Testis (tissue), 3 donors: ENCODE data around the gene TRMT11. TPM values are rescaled to one million over a fixed set of nuclear protein-coding genes. Genes with fewer than 3 reads are reported as not detected.

ENCODE experiments used
- DNase-seq: peaks from one replicate; pipeline ENCODE4 v3.0.0-alpha.2; 2019
- H3K27ac ChIP-seq, 2 donors: fragments of 200-600 bp; sonication (generic); one replicate each; pipeline ENCODE4 v1.5.1; 2019
- H3K27me3 ChIP-seq: fragments of 200-600 bp; sonication (generic); one replicate; pipeline ENCODE4 v1.5.1; 2019
- H3K36me3 ChIP-seq: fragments of 200-600 bp; sonication (generic); one replicate; pipeline ENCODE4 v1.5.1; 2017; ENCODE audit warnings: low read depth; ENCODE audit errors: missing control alignments
- H3K4me1 ChIP-seq: fragments of 200-600 bp; sonication (generic); one replicate; pipeline ENCODE4 v1.5.1; 2019
- H3K4me3 ChIP-seq, 2 donors: fragments of 200-600 bp; sonication (generic); one replicate each; pipeline ENCODE4 v1.5.1; 2017 to 2019
- H3K9me3 ChIP-seq: fragments of 200-600 bp; sonication (generic); one replicate; pipeline ENCODE4 v1.5.1; 2017
- POLR2A ChIP-seq: fragments of 450-650 bp; IDR thresholded peaks from one replicate; pipeline ENCODE4 v1.6.1; 2017; ENCODE audit warnings: antibody characterized with exemption, mild to moderate bottlenecking, moderate library complexity
- WGBS, 2 donors: methylation state at CpG; one replicate each; pipeline ENCODE4 v1.1.5; 2018; 5-methylcytosine and 5-hydroxymethylcytosine counted together
- intact Hi-C: fragments of 100-400 bp; cut with DNase I; formaldehyde crosslinking; loops from one replicate; pipeline ENCODE4 v1.15.1; 2023; ENCODE audit warnings: low total_unique reads
- polyA plus RNA-seq: library from polyadenylated mRNA; stranded (reverse); fragments of 350-450 nt; fragmentation: Illumina TruSeq; extraction: RNeasy Lipid Tissue Mini Kit (QIAGEN cat#74804); gene quantifications from one replicate; pipeline ENCODE4 v1.2.3, GENCODE V29; 2014; ENCODE audit warnings: low read depth, low replicate concordance; ENCODE audit not compliant: insufficient read depth
- total RNA-seq, 2 donors: library from RNA; depleted of rRNA; stranded (reverse); fragments of >200 nt; gene quantifications; one replicate each; pipeline ENCODE4 v1.2.3, GENCODE V29; 2016
- TF ChIP-seq, protein P1 (sequence below), 3 experiments: fragments of 450-650 bp in 2 of 3; fragments of 200-600 bp in 1 of 3; sonication (generic) in 1 of 3; IDR thresholded peaks; one replicate each; pipeline ENCODE4 v1.5.1; 2016 to 2019; ENCODE audit warnings: antibody characterized with exemption in 3 of 3, mild to moderate bottlenecking in 2 of 3, moderate library complexity in 1 of 3

TRMT11 gene
- total and polyA plus RNA-seq, 3 donors from 2014 or later, result 16.1 to 51.2 (median 32.2) TPM

DNA sequence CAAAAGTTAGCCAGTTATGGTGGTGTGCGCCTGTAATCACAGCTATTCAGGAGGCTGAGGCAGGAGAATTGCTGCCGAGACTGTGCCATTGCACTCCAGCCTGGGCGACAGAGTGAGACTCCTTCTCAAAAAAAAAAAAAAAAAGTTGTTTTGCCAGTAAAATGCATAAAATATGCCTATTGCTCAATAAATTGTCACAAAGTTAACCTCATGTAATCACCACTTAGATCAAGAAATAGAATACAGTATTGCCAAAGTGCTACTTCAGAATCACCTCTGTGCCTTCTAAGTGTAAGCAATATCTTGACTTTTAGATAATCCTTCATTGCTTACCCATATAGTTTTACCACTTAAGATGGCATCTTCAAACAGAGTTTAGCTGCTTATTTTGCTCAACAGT, 80.7 kb downstream of the TRMT11 start:
- no peak overlapping the region for H3K27ac ChIP-seq
- H3K4me3 ChIP-seq, result no peak overlapping the region
- no peaks in the 10 kb centered on the region for H3K9me3 ChIP-seq
- intact Hi-C loops, result no loop called here
- no peaks in the 10 kb centered on the region for H3K36me3 ChIP-seq
- no peak for DNase-seq
- peaks cover 4% of the 10 kb centered on the region for H3K4me1 ChIP-seq
- H3K27me3 ChIP-seq, result no peaks in the 10 kb centered on the region
- 89 to 95% methylated on average over 3 of the region's 3 CpGs for WGBS, 2 donors
- no peak for TF ChIP-seq POLR2A
- TF ChIP-seq, protein P1, sequence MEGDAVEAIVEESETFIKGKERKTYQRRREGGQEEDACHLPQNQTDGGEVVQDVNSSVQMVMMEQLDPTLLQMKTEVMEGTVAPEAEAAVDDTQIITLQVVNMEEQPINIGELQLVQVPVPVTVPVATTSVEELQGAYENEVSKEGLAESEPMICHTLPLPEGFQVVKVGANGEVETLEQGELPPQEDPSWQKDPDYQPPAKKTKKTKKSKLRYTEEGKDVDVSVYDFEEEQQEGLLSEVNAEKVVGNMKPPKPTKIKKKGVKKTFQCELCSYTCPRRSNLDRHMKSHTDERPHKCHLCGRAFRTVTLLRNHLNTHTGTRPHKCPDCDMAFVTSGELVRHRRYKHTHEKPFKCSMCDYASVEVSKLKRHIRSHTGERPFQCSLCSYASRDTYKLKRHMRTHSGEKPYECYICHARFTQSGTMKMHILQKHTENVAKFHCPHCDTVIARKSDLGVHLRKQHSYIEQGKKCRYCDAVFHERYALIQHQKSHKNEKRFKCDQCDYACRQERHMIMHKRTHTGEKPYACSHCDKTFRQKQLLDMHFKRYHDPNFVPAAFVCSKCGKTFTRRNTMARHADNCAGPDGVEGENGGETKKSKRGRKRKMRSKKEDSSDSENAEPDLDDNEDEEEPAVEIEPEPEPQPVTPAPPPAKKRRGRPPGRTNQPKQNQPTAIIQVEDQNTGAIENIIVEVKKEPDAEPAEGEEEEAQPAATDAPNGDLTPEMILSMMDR (IDR thresholded peaks at IDR 0.05), result no peak

DNA sequence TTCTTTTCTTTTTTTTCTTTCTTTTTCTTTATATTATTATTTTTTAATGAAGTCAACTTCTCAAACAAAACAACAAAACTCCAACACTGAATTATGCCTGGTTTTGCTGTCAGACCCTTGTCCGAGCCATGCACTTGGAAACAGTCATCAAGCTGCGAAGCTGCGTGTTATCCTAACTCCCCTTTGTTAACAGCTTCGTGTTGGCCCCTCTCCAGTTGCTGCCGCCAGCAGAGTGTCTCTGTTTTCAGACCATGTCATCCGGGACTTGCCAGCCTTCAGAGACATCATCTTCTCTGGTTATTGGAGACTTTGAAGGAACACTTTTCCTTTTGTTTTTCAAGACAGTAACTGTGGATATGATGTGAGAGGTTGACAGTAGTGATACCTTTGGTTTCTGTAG, 83.1 kb downstream of the TRMT11 start:
- Histone ChIP-seq H3K27me3 (no peaks in the 10 kb centered on the region), H3K36me3 (no peaks in the 10 kb centered on the region), H3K9me3 (no peaks in the 10 kb centered on the region), H3K4me3 (no peak overlapping the region), H3K4me1 (peaks cover 4% of the 10 kb centered on the region), H3K27ac (no peak overlapping the region)
- no peak for TF ChIP-seq POLR2A
- TF ChIP-seq, protein P1 (IDR thresholded peaks at IDR 0.05), result no peak
- WGBS, 2 donors, result 75 to 82% methylated on average over 6 of the region's 6 CpGs
- intact Hi-C loops, result no loop called here
- peak; percentile 34 for DNase-seq

DNA sequence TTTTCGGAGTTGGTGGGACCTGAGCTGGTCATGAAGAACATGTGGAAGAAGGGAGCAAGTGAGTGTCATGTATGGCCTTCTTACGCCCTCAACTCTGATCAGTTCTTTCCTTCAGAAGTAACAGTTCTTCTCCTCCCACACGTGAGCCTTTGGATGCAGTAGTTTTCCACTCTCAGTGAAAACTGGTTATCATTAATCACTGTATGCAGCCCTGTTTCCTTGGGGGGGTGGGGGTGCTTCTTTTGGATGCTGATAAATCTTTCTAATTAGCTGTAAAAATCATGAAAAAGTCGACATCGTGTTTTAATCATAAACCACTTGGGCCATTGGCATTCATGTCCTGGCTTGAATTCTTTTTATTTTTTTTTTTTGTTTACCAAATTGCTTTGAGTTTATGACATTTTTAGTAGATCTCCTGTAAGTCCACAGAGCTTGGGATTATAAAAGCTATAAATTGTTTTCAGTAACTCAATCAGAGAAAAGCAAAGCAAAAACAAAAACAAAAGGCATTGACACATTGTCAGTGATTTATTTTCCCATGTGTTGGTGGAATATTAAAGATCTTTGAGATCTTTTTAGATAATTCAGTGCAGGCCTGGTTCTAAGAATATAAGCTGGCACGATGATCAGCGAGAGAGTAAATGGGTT, 84.8 kb downstream of the TRMT11 start:
- TF ChIP-seq, protein P1 (IDR thresholded peaks at IDR 0.05), result no peak
- TF ChIP-seq POLR2A, result no peak
- intact Hi-C loops, result no loop called here
- no peak overlapping the region for H3K27ac ChIP-seq
- H3K4me1 ChIP-seq, result peaks cover 4% of the 10 kb centered on the region
- H3K36me3 ChIP-seq, result no peaks in the 10 kb centered on the region
- H3K27me3 ChIP-seq, result no peaks in the 10 kb centered on the region
- DNase-seq, result peak; percentile 28
- H3K9me3 ChIP-seq, result no peaks in the 10 kb centered on the region
- H3K4me3 ChIP-seq, result no peak overlapping the region
- WGBS, 2 donors, result 58 to 61% methylated on average over 7 of the region's 7 CpGs

DNA sequence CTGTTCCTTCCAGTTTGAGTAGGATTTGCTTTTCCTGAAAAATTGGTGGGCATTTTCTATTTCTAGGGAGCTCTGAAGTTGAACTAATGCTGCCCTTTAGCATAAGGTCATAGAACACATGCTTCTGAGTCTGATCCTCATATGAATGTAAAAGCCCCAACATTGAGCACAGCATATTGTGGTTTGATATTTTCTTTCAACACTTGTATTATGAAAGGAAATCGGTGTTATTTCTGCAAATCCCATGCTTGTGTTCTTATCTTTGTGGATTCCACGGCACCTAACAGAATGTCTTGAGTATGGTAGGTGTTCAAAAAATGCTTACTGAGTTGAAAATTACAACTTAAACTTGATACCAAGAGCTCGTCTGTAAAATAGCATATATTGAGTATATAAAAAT, 85.8 kb downstream of the TRMT11 start:
- Histone ChIP-seq H3K27ac (no peak overlapping the region), H3K9me3 (no peaks in the 10 kb centered on the region), H3K27me3 (no peaks in the 10 kb centered on the region), H3K36me3 (no peaks in the 10 kb centered on the region), H3K4me3 (no peak overlapping the region), H3K4me1 (peaks cover 4% of the 10 kb centered on the region)
- 82 to 83% methylated on average over 3 of the region's 3 CpGs for WGBS, 2 donors
- TF ChIP-seq, protein P1 (IDR thresholded peaks at IDR 0.05), result no peak
- TF ChIP-seq POLR2A, result no peak
- DNase-seq, result no peak
- intact Hi-C loops, result no loop called here

- Histone ChIP-seq H3K27ac (no peak overlapping the region), H3K27me3 (no peaks in the 10 kb centered on the region), H3K4me1 (peaks cover 4% of the 10 kb centered on the region), H3K36me3 (no peaks in the 10 kb centered on the region), H3K4me3 (no peak overlapping the region), H3K9me3 (no peaks in the 10 kb centered on the region)
- TF ChIP-seq POLR2A, result no peak
- TF ChIP-seq, protein P1 (IDR thresholded peaks at IDR 0.05), result no peak
- intact Hi-C loops, result no loop called here
- no peak for DNase-seq
- 85 to 94% methylated on average over 2 of the region's 2 CpGs for WGBS, 2 donors
Observed at GRCh38 chr6:126072834-126073233, 86.5 kb downstream of the TRMT11 start.
